ENCODE results near the gene HTT. TPM values are rescaled to one million over a fixed set of nuclear protein-coding genes. Genes with fewer than 3 reads are reported as not detected.

The HTT gene
- total RNA-seq, 1 experiment from 2014 or later: 6.4 TPM

DNA sequence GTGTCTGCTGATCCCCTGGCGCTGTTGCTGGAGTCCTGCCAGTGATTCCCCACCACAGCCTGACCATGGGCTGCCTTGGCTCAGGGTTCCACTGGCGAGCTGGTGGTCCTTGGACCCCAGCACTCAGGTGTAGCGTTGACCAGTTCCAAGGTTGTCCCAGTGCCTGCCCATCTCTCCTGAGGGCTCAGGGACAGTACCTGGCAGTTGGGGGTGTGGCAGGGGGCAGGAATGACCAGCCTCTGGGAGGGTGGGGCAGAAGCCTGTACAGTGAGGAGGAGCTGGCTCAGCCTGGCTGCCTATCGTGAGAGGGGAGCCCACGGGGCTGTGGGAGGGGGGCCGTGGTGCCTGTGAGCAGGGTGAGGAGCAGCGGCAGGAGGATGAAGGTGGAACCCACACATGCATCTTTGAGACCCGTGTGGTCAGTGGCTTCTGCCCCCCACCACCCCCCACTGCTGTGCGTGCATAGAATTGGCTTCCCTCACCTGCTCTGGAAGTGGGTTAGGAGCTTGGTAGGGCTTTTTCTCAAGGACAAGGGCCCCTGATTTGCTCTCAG, 161.9 kb downstream of the HTT start:
- no peaks in the 10 kb centered on the region for H3K27me3 ChIP-seq
- H3K9me3 ChIP-seq: no peaks in the 10 kb centered on the region
- H3K36me3 ChIP-seq: no peaks in the 10 kb centered on the region
- no peak for DNase-seq
- H3K4me3 ChIP-seq: no peak overlapping the region

DNA sequence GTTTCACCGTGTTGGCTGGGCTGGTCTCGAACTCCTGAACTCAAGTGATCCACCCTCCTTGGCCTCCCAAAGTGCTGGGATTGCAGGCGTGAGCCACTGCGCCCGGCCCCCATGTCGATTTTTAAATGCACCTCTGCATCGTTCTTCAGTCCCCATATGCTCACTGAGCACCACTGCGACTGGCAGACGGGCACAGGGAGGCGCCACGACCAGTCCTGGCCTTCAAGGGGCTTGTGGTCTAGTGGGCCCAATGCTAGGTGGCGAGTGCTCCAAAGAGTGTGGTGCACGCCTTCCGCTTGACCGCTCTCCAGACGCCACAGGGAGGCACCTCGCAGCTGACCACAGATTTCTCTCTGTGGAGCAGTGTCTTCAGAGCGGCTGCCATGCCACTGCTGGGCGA, 162.8 kb downstream of the HTT start:
- no peaks in the 10 kb centered on the region for H3K36me3 ChIP-seq
- no peak for DNase-seq
- no peak overlapping the region for H3K4me3 ChIP-seq
- no peaks in the 10 kb centered on the region for H3K27me3 ChIP-seq
- H3K9me3 ChIP-seq: no peaks in the 10 kb centered on the region

DNA sequence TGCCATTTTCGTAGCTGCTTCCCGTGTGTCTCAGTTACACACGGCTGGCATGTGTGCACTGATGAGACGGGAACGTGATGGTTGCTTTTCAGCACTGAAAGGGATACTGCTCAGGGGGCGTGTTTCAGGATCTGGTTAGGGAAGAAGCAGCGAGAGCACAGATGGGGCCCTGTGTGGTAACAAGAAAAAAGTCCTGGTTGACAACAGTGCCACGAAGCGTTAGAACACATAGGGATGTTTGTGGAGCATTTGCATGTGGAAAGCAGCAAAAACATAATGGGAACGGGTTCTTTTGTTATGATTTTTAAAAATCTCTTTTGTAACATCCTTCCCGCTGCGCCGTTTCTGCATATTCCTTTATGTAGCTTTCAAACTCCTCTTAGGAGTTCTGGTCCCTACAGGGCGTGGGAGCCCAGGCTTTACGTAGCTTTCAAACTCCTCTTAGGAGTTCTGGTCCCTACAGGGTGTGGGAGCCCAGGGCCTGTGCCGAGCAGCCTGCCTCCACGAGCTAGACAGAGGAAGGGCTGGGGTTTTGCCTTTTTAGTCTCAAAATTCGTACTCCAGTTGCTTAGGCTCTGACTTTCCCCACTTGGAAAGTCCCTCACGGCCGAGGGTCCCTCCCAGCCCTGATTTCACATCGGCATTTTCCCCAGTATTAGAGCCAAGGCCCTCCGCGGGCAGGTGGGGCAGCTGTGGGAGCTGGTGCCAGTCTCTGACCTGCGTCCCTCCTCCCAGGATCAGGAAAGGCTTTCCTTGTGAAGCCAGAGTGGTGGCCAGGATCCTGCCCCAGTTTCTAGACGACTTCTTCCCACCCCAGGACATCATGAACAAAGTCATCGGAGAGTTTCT, 163.5 kb downstream of the HTT start:
- Histone ChIP-seq H3K36me3 (no peaks in the 10 kb centered on the region), H3K9me3 (no peaks in the 10 kb centered on the region), H3K4me3 (no peak overlapping the region), H3K27me3 (no peaks in the 10 kb centered on the region)
- no peak for DNase-seq

DNA sequence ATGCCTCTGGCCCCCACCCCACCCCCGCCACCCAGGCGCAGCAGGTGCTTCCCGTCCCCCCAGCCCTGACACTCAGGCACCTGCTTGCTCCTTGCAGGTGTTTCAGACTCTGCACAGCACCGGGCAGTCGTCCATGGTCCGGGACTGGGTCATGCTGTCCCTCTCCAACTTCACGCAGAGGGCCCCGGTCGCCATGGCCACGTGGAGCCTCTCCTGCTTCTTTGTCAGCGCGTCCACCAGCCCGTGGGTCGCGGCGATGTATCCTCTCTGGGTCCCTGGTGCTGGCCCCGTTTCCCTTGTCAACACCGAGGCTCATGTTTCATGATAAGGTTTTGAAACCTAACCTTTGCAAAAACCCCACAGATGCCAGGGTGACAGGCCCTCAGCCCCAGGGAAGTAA, 164.2 kb downstream of the HTT start:
- DNase-seq: no peak

DNA sequence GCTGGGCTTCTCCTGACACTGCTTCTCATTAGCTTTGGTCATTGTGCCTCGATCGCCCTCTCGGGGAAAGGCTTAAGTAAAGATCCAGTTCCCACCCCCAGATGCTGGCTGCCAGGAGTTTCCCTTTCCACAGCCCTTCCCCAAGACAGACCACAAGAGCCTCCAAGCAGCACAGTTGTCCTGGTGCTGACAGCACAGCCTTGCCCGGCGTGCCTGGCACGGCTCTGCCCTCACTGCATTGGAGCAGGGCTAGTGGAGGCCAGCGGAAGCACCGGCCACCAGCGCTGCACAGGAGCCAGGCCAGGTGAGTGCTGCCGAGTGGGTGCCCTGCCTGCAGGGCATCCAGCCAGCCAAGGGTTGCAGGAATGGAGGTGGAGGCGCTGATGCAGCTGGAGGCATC, 164.8 kb downstream of the HTT start:
- DNase-seq: no peak
- no peaks in the 10 kb centered on the region for H3K27me3 ChIP-seq
- H3K4me3 ChIP-seq: no peak overlapping the region
- H3K36me3 ChIP-seq: no peaks in the 10 kb centered on the region
- no peaks in the 10 kb centered on the region for H3K9me3 ChIP-seq

More for the DNA sequence above, 164.2 kb downstream of the HTT start:
- Histone ChIP-seq H3K9me3 (no peaks in the 10 kb centered on the region), H3K36me3 (no peaks in the 10 kb centered on the region), H3K4me3 (no peak overlapping the region), H3K27me3 (no peaks in the 10 kb centered on the region)

DNA sequence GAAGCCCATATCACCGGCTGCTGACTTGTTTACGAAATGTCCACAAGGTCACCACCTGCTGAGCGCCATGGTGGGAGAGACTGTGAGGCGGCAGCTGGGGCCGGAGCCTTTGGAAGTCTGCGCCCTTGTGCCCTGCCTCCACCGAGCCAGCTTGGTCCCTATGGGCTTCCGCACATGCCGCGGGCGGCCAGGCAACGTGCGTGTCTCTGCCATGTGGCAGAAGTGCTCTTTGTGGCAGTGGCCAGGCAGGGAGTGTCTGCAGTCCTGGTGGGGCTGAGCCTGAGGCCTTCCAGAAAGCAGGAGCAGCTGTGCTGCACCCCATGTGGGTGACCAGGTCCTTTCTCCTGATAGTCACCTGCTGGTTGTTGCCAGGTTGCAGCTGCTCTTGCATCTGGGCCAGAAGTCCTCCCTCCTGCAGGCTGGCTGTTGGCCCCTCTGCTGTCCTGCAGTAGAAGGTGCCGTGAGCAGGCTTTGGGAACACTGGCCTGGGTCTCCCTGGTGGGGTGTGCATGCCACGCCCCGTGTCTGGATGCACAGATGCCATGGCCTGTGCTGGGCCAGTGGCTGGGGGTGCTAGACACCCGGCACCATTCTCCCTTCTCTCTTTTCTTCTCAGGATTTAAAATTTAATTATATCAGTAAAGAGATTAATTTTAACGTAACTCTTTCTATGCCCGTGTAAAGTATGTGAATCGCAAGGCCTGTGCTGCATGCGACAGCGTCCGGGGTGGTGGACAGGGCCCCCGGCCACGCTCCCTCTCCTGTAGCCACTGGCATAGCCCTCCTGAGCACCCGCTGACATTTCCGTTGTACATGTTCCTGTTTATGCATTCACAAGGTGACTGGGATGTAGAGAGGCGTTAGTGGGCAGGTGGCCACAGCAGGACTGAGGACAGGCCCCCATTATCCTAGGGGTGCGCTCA, 165.8 kb downstream of the HTT start:
- Histone ChIP-seq H3K9me3 (no peaks in the 10 kb centered on the region), H3K36me3 (no peaks in the 10 kb centered on the region), H3K4me3 (no peak overlapping the region), H3K27me3 (no peaks in the 10 kb centered on the region)
- DNase-seq: no peak

DNA sequence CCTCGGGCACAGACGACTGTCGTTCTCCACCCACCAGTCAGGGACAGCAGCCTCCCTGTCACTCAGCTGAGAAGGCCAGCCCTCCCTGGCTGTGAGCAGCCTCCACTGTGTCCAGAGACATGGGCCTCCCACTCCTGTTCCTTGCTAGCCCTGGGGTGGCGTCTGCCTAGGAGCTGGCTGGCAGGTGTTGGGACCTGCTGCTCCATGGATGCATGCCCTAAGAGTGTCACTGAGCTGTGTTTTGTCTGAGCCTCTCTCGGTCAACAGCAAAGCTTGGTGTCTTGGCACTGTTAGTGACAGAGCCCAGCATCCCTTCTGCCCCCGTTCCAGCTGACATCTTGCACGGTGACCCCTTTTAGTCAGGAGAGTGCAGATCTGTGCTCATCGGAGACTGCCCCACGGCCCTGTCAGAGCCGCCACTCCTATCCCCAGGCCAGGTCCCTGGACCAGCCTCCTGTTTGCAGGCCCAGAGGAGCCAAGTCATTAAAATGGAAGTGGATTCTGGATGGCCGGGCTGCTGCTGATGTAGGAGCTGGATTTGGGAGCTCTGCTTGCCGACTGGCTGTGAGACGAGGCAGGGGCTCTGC, 166.5 kb downstream of the HTT start:
- no peaks in the 10 kb centered on the region for H3K9me3 ChIP-seq
- DNase-seq: no peak
- no peak overlapping the region for H3K4me3 ChIP-seq
- H3K36me3 ChIP-seq: no peaks in the 10 kb centered on the region
- no peaks in the 10 kb centered on the region for H3K27me3 ChIP-seq

DNA sequence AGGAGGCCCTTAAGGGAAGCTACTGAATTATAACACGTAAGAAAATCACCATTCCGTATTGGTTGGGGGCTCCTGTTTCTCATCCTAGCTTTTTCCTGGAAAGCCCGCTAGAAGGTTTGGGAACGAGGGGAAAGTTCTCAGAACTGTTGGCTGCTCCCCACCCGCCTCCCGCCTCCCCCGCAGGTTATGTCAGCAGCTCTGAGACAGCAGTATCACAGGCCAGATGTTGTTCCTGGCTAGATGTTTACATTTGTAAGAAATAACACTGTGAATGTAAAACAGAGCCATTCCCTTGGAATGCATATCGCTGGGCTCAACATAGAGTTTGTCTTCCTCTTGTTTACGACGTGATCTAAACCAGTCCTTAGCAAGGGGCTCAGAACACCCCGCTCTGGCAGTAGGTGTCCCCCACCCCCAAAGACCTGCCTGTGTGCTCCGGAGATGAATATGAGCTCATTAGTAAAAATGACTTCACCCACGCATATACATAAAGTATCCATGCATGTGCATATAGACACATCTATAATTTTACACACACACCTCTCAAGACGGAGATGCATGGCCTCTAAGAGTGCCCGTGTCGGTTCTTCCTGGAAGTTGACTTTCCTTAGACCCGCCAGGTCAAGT, 167.5 kb downstream of the HTT start:
- Histone ChIP-seq H3K9me3 (no peaks in the 10 kb centered on the region), H3K27me3 (no peaks in the 10 kb centered on the region), H3K36me3 (no peaks in the 10 kb centered on the region), H3K4me3 (no peak overlapping the region)
- no peak for DNase-seq

DNA sequence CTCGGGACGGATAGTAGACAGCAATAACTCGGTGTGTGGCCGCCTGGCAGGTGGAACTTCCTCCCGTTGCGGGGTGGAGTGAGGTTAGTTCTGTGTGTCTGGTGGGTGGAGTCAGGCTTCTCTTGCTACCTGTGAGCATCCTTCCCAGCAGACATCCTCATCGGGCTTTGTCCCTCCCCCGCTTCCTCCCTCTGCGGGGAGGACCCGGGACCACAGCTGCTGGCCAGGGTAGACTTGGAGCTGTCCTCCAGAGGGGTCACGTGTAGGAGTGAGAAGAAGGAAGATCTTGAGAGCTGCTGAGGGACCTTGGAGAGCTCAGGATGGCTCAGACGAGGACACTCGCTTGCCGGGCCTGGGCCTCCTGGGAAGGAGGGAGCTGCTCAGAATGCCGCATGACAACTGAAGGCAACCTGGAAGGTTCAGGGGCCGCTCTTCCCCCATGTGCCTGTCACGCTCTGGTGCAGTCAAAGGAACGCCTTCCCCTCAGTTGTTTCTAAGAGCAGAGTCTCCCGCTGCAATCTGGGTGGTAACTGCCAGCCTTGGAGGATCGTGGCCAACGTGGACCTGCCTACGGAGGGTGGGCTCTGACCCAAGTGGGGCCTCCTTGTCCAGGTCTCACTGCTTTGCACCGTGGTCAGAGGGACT, 168.8 kb downstream of the HTT start:
- Histone ChIP-seq H3K4me3 (no peak overlapping the region), H3K9me3 (no peaks in the 10 kb centered on the region), H3K36me3 (no peaks in the 10 kb centered on the region), H3K27me3 (no peaks in the 10 kb centered on the region)
- no peak for DNase-seq

DNA sequence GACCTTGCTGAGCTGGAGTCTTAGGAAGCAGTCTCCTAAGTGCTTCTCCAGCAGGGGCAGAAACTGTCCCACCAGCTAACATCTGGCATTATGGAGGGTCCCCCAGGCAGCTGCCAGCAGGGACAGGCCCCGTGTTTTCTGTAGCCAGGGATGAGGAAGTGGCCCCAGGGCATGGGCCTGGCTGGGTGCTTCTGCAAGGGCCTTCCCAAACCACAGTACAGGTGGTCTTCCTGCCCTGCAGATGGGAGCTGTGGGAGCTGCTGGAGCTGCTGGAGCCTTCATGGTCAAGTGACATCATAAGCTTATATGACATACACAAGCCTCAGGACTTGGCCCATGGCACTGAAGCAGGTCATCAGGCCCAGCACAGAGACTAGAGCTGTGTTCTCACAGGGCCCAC, 169.5 kb downstream of the HTT start:
- Histone ChIP-seq H3K27me3 (no peaks in the 10 kb centered on the region), H3K4me3 (no peak overlapping the region), H3K36me3 (no peaks in the 10 kb centered on the region), H3K9me3 (no peaks in the 10 kb centered on the region)
- DNase-seq: no peak

DNA sequence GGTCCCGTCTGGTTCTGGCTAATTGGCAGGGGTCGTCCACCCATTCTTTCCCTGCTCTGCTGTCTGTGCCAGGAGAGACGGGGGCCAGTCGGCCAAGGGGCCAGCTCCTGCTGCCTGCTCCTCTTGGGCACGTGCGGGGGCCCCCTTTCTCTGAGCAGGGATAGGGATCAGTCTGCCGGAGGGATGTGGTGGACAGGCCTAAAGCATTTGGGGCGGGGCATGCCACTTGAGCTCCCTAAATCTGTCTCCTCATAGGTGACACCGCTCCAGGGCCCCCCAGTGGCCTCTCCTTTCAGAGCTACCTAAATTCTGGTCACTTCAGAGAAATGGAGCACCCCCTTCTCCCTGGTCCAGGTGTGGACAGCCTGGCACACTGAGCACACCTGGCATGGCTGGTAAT, 170.3 kb downstream of the HTT start:
- no peak overlapping the region for H3K4me3 ChIP-seq
- no peaks in the 10 kb centered on the region for H3K27me3 ChIP-seq
- no peak for DNase-seq
- H3K9me3 ChIP-seq: no peaks in the 10 kb centered on the region
- no peaks in the 10 kb centered on the region for H3K36me3 ChIP-seq

DNA sequence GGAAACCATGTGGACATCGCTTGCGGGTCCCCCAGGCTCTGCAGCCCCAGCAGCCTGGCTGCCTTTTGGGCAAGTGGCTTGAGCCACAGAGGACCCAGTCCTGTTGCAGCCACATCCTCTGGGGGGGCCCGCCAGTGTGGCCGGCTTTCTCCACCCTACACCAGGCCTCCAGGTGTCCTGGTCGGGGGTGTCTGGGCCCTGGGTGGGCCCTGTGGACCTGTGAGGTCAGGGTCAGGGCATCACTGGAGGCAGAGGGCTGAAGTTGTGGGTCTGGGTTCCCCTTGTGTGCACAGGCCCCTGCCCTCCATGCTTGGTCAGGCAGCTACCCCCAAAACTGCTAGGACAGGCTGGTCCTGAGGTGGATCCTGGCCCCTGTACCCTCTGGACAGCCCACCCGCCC, 171.2 kb downstream of the HTT start:
- Histone ChIP-seq H3K9me3 (no peaks in the 10 kb centered on the region), H3K4me3 (no peak overlapping the region), H3K36me3 (no peaks in the 10 kb centered on the region), H3K27me3 (no peaks in the 10 kb centered on the region)
- no peak for DNase-seq

DNA sequence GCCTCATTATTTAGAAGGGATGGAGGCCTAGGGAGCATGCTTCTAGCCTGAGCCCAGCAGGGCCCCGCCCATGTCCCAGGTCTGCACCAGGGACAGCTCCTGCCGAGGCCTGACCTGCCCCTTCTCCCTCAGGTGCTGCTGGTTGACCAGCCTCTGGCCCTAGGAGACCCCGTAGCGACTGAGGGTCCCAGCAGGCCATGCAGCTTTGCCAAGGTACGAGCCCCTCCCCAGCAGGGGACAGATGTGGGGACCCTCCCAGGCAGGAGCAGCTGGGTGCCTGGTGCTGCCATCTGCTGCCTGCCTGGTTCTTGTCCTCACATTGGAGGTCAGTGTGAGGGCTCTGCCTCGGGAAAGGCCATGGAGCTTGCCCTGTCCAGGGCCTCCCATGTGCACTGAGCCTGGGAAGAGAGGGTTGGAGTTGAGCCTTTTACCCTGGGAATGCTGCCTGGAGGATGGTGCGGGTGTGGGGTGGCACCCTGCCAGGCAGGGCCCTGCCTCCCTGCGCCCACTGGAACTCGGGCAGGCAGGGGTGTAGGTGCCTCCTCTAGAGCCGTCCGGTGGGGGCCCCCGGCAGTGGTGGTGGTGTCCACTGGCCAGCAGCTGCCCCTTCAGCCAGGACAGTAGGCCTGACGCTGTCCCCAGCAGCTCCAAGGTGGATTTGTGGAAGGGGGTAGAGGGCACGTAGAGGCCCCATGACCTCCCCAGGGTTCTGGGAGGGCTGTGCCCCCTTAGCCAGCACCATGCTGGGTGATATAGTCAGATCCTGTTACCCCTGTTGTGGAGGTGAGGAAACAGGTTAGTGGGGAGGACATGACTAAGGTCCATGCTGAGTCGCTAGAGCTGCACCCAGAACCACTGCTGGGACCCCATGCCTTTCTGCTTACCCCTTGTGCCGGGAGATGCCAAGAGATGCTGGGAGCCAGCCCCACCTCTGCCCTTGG, 172.2 kb downstream of the HTT start:
- H3K27me3 ChIP-seq: no peaks in the 10 kb centered on the region
- no peaks in the 10 kb centered on the region for H3K36me3 ChIP-seq
- H3K9me3 ChIP-seq: no peaks in the 10 kb centered on the region
- DNase-seq: no peak
- H3K4me3 ChIP-seq: no peak overlapping the region

DNA sequence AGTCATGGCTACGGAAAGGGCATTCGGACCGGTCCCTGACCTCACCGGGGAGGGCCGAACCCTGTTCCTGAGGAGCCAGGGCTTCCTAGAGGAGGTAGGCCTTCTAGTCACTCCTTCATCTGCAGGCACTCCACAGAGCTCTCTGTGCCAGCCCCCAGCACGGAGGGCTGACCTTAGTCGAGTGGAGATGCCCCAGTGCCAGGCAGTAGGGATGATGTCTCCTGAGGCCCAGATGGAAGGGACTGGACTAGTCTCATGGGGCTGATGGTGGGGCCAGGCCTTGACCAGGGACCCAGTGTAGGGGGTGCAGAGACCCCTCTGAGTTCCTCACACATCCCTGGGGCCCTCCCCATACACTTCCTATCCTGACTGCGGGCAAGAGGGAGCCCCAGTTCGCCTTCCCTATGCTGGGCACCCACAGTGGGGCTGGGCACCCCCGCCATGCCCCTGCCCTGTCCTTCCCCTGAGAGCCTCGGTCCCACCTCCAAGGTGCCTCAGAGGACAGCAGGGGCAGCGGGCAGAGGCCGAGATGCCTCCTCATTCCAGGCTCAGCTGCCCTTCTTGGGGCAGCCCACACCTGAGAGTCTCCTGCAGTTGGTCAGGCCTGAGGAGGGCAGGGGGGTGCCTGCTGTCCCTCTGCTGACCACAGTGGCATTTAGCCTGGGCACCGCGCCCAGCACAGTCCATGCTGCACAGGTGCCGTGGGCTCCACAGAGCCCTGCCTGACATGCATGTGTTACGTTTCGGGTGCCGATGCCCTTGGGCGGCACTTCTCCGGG, 173.1 kb downstream of the HTT start:
- no peaks in the 10 kb centered on the region for H3K9me3 ChIP-seq
- no peak overlapping the region for H3K4me3 ChIP-seq
- H3K36me3 ChIP-seq: no peaks in the 10 kb centered on the region
- DNase-seq: no peak
- no peaks in the 10 kb centered on the region for H3K27me3 ChIP-seq

DNA sequence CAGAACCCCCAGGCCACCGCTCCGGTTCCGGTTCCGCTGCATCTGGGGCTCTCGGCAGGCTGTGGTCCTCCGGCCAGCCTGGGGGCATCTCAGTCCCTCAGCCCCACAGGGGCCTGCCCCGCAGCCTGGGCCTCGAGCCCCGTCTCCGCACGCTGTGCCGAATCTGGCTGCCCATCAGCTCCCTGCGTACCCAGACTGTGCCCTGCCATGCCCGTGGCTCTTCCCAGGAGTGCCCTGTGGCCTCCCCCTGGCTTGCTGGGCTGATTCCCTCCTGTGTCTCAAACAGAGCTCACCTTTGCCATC, 173.6 kb downstream of the HTT start:
- H3K9me3 ChIP-seq: no peaks in the 10 kb centered on the region
- no peak for DNase-seq
- H3K27me3 ChIP-seq: no peaks in the 10 kb centered on the region
- no peak overlapping the region for H3K4me3 ChIP-seq
- no peaks in the 10 kb centered on the region for H3K36me3 ChIP-seq

All from MG63 (cell line).